K562 (cell line): ENCODE data around the gene MICALL2.

Experiments used
- CEBPZ ChIP-seq: fragments of 150-350 bp; IDR thresholded peaks from 2 replicates; pipeline ENCODE4 v1.6.1; 2014; ENCODE audit warnings: low read depth, mild to moderate bottlenecking, low read length, borderline replicate concordance
- EZH2 ChIP-seq: IDR thresholded peaks from 2 replicates; pipeline ENCODE4 v1.6.1; 2012; ENCODE audit warnings: low read depth, mild to moderate bottlenecking, inconsistent platforms, low read length, borderline replicate concordance
- KLF16 ChIP-seq: IDR thresholded peaks from 2 replicates; pipeline ENCODE4 v1.6.1; 2016; ENCODE audit warnings: antibody characterized with exemption
- NEUROD1 ChIP-seq: fragments of 150-350 bp; IDR thresholded peaks from 2 replicates; pipeline ENCODE4 v1.6.1; 2014; ENCODE audit warnings: borderline replicate concordance, low read length, low read depth; ENCODE audit not compliant: partially characterized antibody
- PTBP1 ChIP-seq: fragments of 200-400 bp; formaldehyde crosslinking; IDR thresholded peaks from 2 replicates; pipeline ENCODE4 v1.6.1; 2017; ENCODE audit warnings: low read depth, low read length
- ZKSCAN1 ChIP-seq: fragments of 150-350 bp; IDR thresholded peaks from 2 replicates; pipeline ENCODE4 v1.6.1; 2016; ENCODE audit warnings: low read depth, low read length

GRCh38 chr7:1396195-1396594 is 63.1 kb downstream of the MICALL2 start:
- TF ChIP-seq EZH2 (no peak), KLF16 (no peak), PTBP1 (no peak), NEUROD1 (no peak), ZKSCAN1 (no peak), CEBPZ (no peak)
